Neutrophil (primary cell): ENCODE measurements around the gene KCTD1.

Source experiments
- H3K27ac ChIP-seq: fragments of 200-600 bp; sonication (generic); 2 replicates; pipeline ENCODE4 v1.5.1; 2016; ENCODE audit warnings: mild to moderate bottlenecking, moderate library complexity
- H3K27me3 ChIP-seq: fragments of 200-600 bp; sonication (generic); 2 replicates; pipeline ENCODE4 v1.6.0; 2016; ENCODE audit warnings: mild to moderate bottlenecking
- H3K36me3 ChIP-seq: fragments of 200-600 bp; sonication (generic); 2 replicates; pipeline ENCODE4 v1.5.1; 2017
- H3K4me1 ChIP-seq, 2 experiments: fragments of 200-600 bp in 1 of 2; sonication (generic) in 1 of 2; 1 replicate in 1 of 2; 2 replicates in 1 of 2; pipeline versions ENCODE4 v1.5.1 to v1.6.1; 2013 to 2016; ENCODE audit warnings: low read depth in 1 of 2, low read length in 1 of 2, mild to moderate bottlenecking in 1 of 2, moderate library complexity in 1 of 2; ENCODE audit not compliant: control insufficient read depth in 1 of 2, insufficient read depth in 1 of 2
- H3K4me3 ChIP-seq, 2 experiments: fragments of 200-600 bp in 1 of 2; sonication (generic) in 1 of 2; 1 replicate in 1 of 2; 2 replicates in 1 of 2; pipeline ENCODE4 v1.5.1; 2013 to 2016; ENCODE audit warnings: low read depth in 1 of 2, low read length in 1 of 2, mild to moderate bottlenecking in 1 of 2, moderate library complexity in 1 of 2
- H3K9me3 ChIP-seq: fragments of 200-600 bp; sonication (generic); 2 replicates; pipeline ENCODE4 v1.5.1; 2016
- CTCF ChIP-seq: fragments of 200-600 bp; sonication (generic); IDR thresholded peaks from 2 replicates; pipeline ENCODE4 v1.5.1; 2016; ENCODE audit warnings: antibody characterized with exemption

Gene KCTD1

GRCh38 chr18:26414901-26415440 is 133.4 kb downstream of the KCTD1 start:
- H3K27ac ChIP-seq = no peak overlapping the region
- no peaks in the 10 kb centered on the region for H3K9me3 ChIP-seq
- H3K27me3 ChIP-seq = no peaks in the 10 kb centered on the region
- no peaks in the 10 kb centered on the region for H3K36me3 ChIP-seq
- H3K4me3 ChIP-seq = no peak overlapping the region
- no peak for TF ChIP-seq CTCF
- H3K4me1 ChIP-seq = no peaks in the 10 kb centered on the region

- no peaks in the 10 kb centered on the region for H3K4me1 ChIP-seq
- no peaks in the 10 kb centered on the region for H3K36me3 ChIP-seq
- H3K4me3 ChIP-seq = no peak overlapping the region
- H3K27me3 ChIP-seq = no peaks in the 10 kb centered on the region
- no peak for TF ChIP-seq CTCF
- H3K9me3 ChIP-seq = no peaks in the 10 kb centered on the region
- no peak overlapping the region for H3K27ac ChIP-seq
Measured at GRCh38 chr18:26409091-26409490, 139.3 kb downstream of the KCTD1 start.

GRCh38 chr18:26407736-26408601 is 140.4 kb downstream of the KCTD1 start:
- H3K27ac ChIP-seq = no peak overlapping the region
- no peak overlapping the region for H3K4me3 ChIP-seq
- TF ChIP-seq CTCF = no peak
- no peaks in the 10 kb centered on the region for H3K27me3 ChIP-seq
- no peaks in the 10 kb centered on the region for H3K4me1 ChIP-seq
- H3K36me3 ChIP-seq = no peaks in the 10 kb centered on the region
- H3K9me3 ChIP-seq = no peaks in the 10 kb centered on the region

- Histone ChIP-seq H3K36me3 (no peaks in the 10 kb centered on the region), H3K27me3 (no peaks in the 10 kb centered on the region), H3K4me1 (no peaks in the 10 kb centered on the region), H3K9me3 (no peaks in the 10 kb centered on the region), H3K27ac (no peak overlapping the region), H3K4me3 (no peak overlapping the region)
- no peak for TF ChIP-seq CTCF
Measured at GRCh38 chr18:26406854-26407517, 141.4 kb downstream of the KCTD1 start.

- no peak for TF ChIP-seq CTCF
- H3K4me1 ChIP-seq = no peaks in the 10 kb centered on the region
- no peaks in the 10 kb centered on the region for H3K9me3 ChIP-seq
- H3K27ac ChIP-seq = no peak overlapping the region
- H3K36me3 ChIP-seq = no peaks in the 10 kb centered on the region
- H3K27me3 ChIP-seq = no peaks in the 10 kb centered on the region
- no peak overlapping the region for H3K4me3 ChIP-seq
Measured at GRCh38 chr18:26406324-26406723, 142.0 kb downstream of the KCTD1 start.
